GM12801 (cell line): ENCODE measurements around the gene CFAP45.

ENCODE experiments used
- CTCF ChIP-seq: IDR thresholded peaks from one replicate; pipeline ENCODE4 v1.5.1; 2011; ENCODE audit warnings: control low read depth; ENCODE audit not compliant: insufficient read length; ENCODE audit errors: extremely low read depth

The CFAP45 gene

GRCh38 chr1:159943908-159944622, 44.1 kb upstream of the CFAP45 start:
- TF ChIP-seq CTCF: no peak

- TF ChIP-seq CTCF: no peak
Observed at GRCh38 chr1:159943278-159943640, 43.3 kb upstream of the CFAP45 start.

GRCh38 chr1:159942632-159943277, 42.8 kb upstream of the CFAP45 start:
- TF ChIP-seq CTCF: no peak

GRCh38 chr1:159941591-159942560, 41.9 kb upstream of the CFAP45 start:
- no peak for TF ChIP-seq CTCF

GRCh38 chr1:159941141-159941540, 41.2 kb upstream of the CFAP45 start:
- no peak for TF ChIP-seq CTCF

GRCh38 chr1:159940006-159940620, 40.1 kb upstream of the CFAP45 start:
- TF ChIP-seq CTCF: no peak

- no peak for TF ChIP-seq CTCF
Observed at GRCh38 chr1:159939678-159940002, 39.7 kb upstream of the CFAP45 start.
